Lower lobe of right lung (tissue), 2 donors: Measurements from ENCODE around the gene SH3BP5L. TPM values are rescaled to one million over a fixed set of nuclear protein-coding genes. Genes with fewer than 3 reads are reported as not detected.

ENCODE experiments used
- ATAC-seq, 2 donors: fragments of 200-7000 bp; cut with Tn5 transposase; one replicate each; pipeline ENCODE4 v1.9.1; 2020 to 2022; ENCODE audit warnings: mild to moderate bottlenecking in 2 of 2, moderate library complexity in 2 of 2
- DNase-seq: peaks from one replicate; pipeline ENCODE4 v3.0.0-alpha.2; 2020
- H3K27ac ChIP-seq: fragments of 200-600 bp; one replicate; pipeline ENCODE4 v1.8.0; 2022
- H3K27me3 ChIP-seq: fragments of 200-600 bp; one replicate; pipeline ENCODE4 v1.8.0; 2022; ENCODE audit warnings: low read depth
- H3K36me3 ChIP-seq: fragments of 200-600 bp; one replicate; pipeline ENCODE4 v1.8.0; 2022; ENCODE audit warnings: mild to moderate bottlenecking
- H3K4me1 ChIP-seq: fragments of 200-600 bp; one replicate; pipeline ENCODE4 v1.8.0; 2022
- H3K4me3 ChIP-seq: fragments of 200-600 bp; one replicate; pipeline ENCODE4 v1.8.0; 2022; ENCODE audit warnings: mild to moderate bottlenecking
- H3K9me3 ChIP-seq: fragments of 200-600 bp; one replicate; pipeline ENCODE4 v1.8.0; 2022
- intact Hi-C: fragments of 100-400 bp; cut with DNase I; formaldehyde crosslinking; loops from one replicate; pipeline ENCODE4 v1.11.0; 2022
- microRNA-seq: library from miRNA; unstranded; fragments of <30 nt; microRNA quantifications from one replicate; pipeline ENCODE4 v1.2.0, GENCODE V29; 2020; ENCODE audit warnings: borderline number of aligned reads
- total RNA-seq: library from RNA; stranded (reverse); fragmentation: NEBNext Ultra II Directional; extraction: Animal tissue kit (Norgen Biotek cat#: 25700); gene quantifications from one replicate; pipeline ENCODE4 v1.2.1, GENCODE V29; 2021
- TF ChIP-seq, protein P1 (sequence below): fragments of 200-600 bp; IDR thresholded peaks from one replicate; pipeline ENCODE4 v1.8.0; 2022; ENCODE audit warnings: antibody characterized with exemption, mild to moderate bottlenecking
- donor health status: DM: no; HTN: yes; CAD: no; lungs with severe emphysema.

Gene SH3BP5L
- total RNA-seq, 1 donor from 2014 or later, result 25.0 TPM

DNA sequence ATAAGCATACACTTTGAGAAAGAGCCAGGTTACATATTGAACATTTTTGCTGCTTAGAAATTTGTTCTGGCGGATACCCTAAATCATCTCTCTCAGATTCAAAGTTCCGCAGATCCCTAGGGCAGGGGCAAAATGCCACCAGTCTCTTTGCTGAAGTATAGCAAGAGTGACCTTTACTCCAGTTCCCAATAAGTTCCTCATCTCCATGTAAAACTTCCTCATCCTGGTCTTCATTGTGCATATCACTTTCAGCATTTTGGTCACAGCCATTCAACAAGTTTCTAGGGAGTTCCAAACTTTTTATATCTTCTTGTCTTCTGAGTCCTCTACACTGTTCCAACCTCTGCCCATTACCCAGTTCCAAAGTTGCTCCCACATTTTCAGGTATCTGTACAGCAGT lies 46.8 kb downstream of the SH3BP5L start:
- Histone ChIP-seq H3K9me3 (no peaks in the 10 kb centered on the region), H3K4me1 (no peaks in the 10 kb centered on the region), H3K27ac (no peak overlapping the region), H3K27me3 (no peaks in the 10 kb centered on the region), H3K36me3 (no peaks in the 10 kb centered on the region), H3K4me3 (no peak overlapping the region)
- TF ChIP-seq, protein P1, sequence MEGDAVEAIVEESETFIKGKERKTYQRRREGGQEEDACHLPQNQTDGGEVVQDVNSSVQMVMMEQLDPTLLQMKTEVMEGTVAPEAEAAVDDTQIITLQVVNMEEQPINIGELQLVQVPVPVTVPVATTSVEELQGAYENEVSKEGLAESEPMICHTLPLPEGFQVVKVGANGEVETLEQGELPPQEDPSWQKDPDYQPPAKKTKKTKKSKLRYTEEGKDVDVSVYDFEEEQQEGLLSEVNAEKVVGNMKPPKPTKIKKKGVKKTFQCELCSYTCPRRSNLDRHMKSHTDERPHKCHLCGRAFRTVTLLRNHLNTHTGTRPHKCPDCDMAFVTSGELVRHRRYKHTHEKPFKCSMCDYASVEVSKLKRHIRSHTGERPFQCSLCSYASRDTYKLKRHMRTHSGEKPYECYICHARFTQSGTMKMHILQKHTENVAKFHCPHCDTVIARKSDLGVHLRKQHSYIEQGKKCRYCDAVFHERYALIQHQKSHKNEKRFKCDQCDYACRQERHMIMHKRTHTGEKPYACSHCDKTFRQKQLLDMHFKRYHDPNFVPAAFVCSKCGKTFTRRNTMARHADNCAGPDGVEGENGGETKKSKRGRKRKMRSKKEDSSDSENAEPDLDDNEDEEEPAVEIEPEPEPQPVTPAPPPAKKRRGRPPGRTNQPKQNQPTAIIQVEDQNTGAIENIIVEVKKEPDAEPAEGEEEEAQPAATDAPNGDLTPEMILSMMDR, result no peak
- DNase-seq, result no peak
- intact Hi-C loops, result no loop called here
- no peak for ATAC-seq

DNA sequence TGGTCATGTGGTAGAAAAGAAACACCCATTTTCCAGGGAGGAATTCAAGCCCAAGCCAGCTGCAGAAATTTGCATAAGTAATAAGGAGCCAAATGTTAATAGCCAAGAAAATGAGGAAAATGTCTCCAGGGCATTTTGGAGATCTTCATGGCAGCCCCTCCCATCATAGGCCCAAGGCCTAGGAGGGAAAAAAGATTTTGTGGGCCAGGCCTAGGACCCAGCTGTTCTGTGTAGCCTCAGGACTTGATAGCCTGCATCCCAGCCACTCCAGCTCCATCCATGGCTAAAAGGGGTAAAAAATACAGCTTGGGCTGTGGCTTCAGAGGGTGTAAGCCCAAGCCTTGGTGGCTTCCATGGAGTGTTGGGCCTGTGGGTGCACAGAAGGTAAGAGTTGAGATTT lies 48.7 kb downstream of the SH3BP5L start:
- H3K9me3 ChIP-seq, result no peaks in the 10 kb centered on the region
- intact Hi-C loops, result no loop called here
- TF ChIP-seq, protein P1, result no peak
- no peaks in the 10 kb centered on the region for H3K4me1 ChIP-seq
- H3K4me3 ChIP-seq, result no peak overlapping the region
- ATAC-seq, result no peak
- H3K36me3 ChIP-seq, result no peaks in the 10 kb centered on the region
- DNase-seq, result no peak
- H3K27me3 ChIP-seq, result no peaks in the 10 kb centered on the region
- no peak overlapping the region for H3K27ac ChIP-seq

- intact Hi-C loops, result no loop called here
- H3K9me3 ChIP-seq, result no peaks in the 10 kb centered on the region
- DNase-seq, result no peak
- no peaks in the 10 kb centered on the region for H3K36me3 ChIP-seq
- ATAC-seq, result no peak
- no peaks in the 10 kb centered on the region for H3K4me1 ChIP-seq
- no peak overlapping the region for H3K4me3 ChIP-seq
- TF ChIP-seq, protein P1, result no peak
- no peak overlapping the region for H3K27ac ChIP-seq
- H3K27me3 ChIP-seq, result no peaks in the 10 kb centered on the region
These were observed 50.3 kb downstream of the SH3BP5L start for GRCh38 chr1:248775441-248775840.

Small RNA genes within 50 kb of the gene (microRNA-seq; reads per million reads assigned to microRNA genes)
- gene MIR3124, result 1.5 reads per million

Other genes starting within 250 kb of the SH3BP5L start
- not detected for gene OR2T10, start 228.2 kb downstream of the SH3BP5L start, total RNA-seq
- gene OR2T11, start 190.8 kb downstream of the SH3BP5L start, total RNA-seq, result not detected
- gene OR2T35, start 180.6 kb downstream of the SH3BP5L start, total RNA-seq, result not detected
- not detected for gene OR2T27, start 170.4 kb downstream of the SH3BP5L start, total RNA-seq
- gene OR14I1, start 123.1 kb downstream of the SH3BP5L start, total RNA-seq, result not detected
- not detected for gene LYPD8, start 70.2 kb downstream of the SH3BP5L start, total RNA-seq
- 39.8 TPM for gene ZNF672, start 12.3 kb upstream of the SH3BP5L start, total RNA-seq
- gene ZNF692, start 33.2 kb upstream of the SH3BP5L start, total RNA-seq, result 41.9 TPM
- 9.1 TPM for gene PGBD2, start 80.3 kb upstream of the SH3BP5L start, total RNA-seq